Upper lobe of left lung (tissue), 6 donors: ENCODE data around the gene ATXN7. TPM values are rescaled to one million over a fixed set of nuclear protein-coding genes. Genes with fewer than 3 reads are reported as not detected.
A peak's percentile ranks its signal among the peaks of the same experiment; 100 is the strongest.

Source experiments
- ATAC-seq, 2 donors: fragments of 200-7000 bp; cut with Tn5 transposase; one replicate each; pipeline ENCODE4 v1.9.1; 2022; ENCODE audit warnings: mild to moderate bottlenecking in 2 of 2, moderate library complexity in 2 of 2; ENCODE audit not compliant: low FRiP score in 2 of 2
- DNase-seq, 2 donors: peaks; one replicate each; pipeline ENCODE4 v3.0.0-alpha.2; 2019 to 2020
- H3K27ac ChIP-seq, 4 donors: fragments of 200-600 bp; sonication (generic); one replicate each; pipeline ENCODE4 v1.5.1; 2016 to 2019
- H3K27me3 ChIP-seq, 4 donors: fragments of 200-600 bp; sonication (generic); one replicate each; pipeline ENCODE4 v1.5.1; 2017 to 2019
- H3K36me3 ChIP-seq, 4 donors: fragments of 200-600 bp; sonication (generic); one replicate each; pipeline ENCODE4 v1.5.1; 2016 to 2019
- H3K4me1 ChIP-seq, 4 donors: fragments of 200-600 bp; sonication (generic); one replicate each; pipeline ENCODE4 v1.5.1; 2018 to 2019
- H3K4me3 ChIP-seq, 4 donors: fragments of 200-600 bp; sonication (generic); one replicate each; pipeline ENCODE4 v1.5.1; 2017 to 2019; ENCODE audit warnings: mild to moderate bottlenecking in 2 of 4, moderate library complexity in 1 of 4
- H3K9me3 ChIP-seq, 4 donors: fragments of 200-600 bp; sonication (generic); one replicate each; pipeline ENCODE4 v1.5.1; 2018 to 2019
- CTCF ChIP-seq, 6 experiments: fragments of 450-650 bp in 4 of 6; fragments of 200-600 bp in 2 of 6; sonication (generic) in 2 of 6; IDR thresholded peaks; one replicate each; pipeline ENCODE4 v1.5.1; 2016 to 2019; ENCODE audit warnings: antibody characterized with exemption in 6 of 6
- EP300 ChIP-seq, 4 donors: sonication (generic); formaldehyde crosslinking; IDR thresholded peaks; one replicate each; pipeline ENCODE4 v1.5.1; 2017; ENCODE audit warnings: antibody characterized with exemption in 4 of 4, control low read depth in 2 of 4
- POLR2A ChIP-seq, 4 donors: fragments of 450-650 bp; IDR thresholded peaks; one replicate each; pipeline ENCODE4 v1.5.1; 2016 to 2017; ENCODE audit warnings: antibody characterized with exemption in 4 of 4, mild to moderate bottlenecking in 2 of 4
- POLR2AphosphoS5 ChIP-seq, 2 donors: sonication (generic); formaldehyde crosslinking; IDR thresholded peaks; one replicate each; pipeline ENCODE4 v1.5.1; 2017; ENCODE audit warnings: antibody characterized with exemption in 2 of 2
- WGBS, 2 donors: methylation state at CpG; one replicate each; pipeline ENCODE4 v1.1.5; 2017 to 2018; 5-methylcytosine and 5-hydroxymethylcytosine counted together
- total RNA-seq, 6 donors: library from RNA; depleted of rRNA in 4 of 6; stranded (reverse); fragments of >200 nt in 4 of 6; gene quantifications; one replicate each; pipeline versions ENCODE4 v1.1.0 to v1.2.1, GENCODE V29; 2016 to 2021
- donor health status: DM: no; HTN: no; CAD: no; lungs with moderate emphysema.
- donor health status: DM: no; HTN: yes; CAD: no; lungs with severe emphysema.

The ATXN7 gene
- total RNA-seq, 6 donors from 2014 or later, result 29.5 to 83.8 (median 42.3) TPM

GRCh38 chr3:64016941-64017620 lies 153.4 kb downstream of the ATXN7 start:
- Histone ChIP-seq H3K4me3 (no peak overlapping the region), H3K27me3 (no peaks in the 10 kb centered on the region), H3K9me3 (no peaks in the 10 kb centered on the region), H3K36me3 (peaks cover 14 to 90% (median 48%) of the 10 kb centered on the region in 4 donors), H3K4me1 (peaks cover 11 to 20% (median 15%) of the 10 kb centered on the region in 4 donors), H3K27ac (no peak overlapping the region)
- WGBS, 2 donors, result 85 to 86% methylated on average over 3 of the region's 3 CpGs
- no peak for TF ChIP-seq EP300 (IDR thresholded peaks at IDR 0.05)
- TF ChIP-seq POLR2A (IDR thresholded peaks at IDR 0.05), result no peak
- TF ChIP-seq POLR2AphosphoS5 (IDR thresholded peaks at IDR 0.05), result no peak
- TF ChIP-seq CTCF (IDR thresholded peaks at IDR 0.05), result no peak
- no peak for DNase-seq
- no peak for ATAC-seq

- H3K4me1 ChIP-seq, result peaks cover 17 to 35% (median 25%) of the 10 kb centered on the region in 4 donors
- TF ChIP-seq POLR2A (IDR thresholded peaks at IDR 0.05) (no peak), POLR2AphosphoS5 (IDR thresholded peaks at IDR 0.05) (no peak), CTCF (IDR thresholded peaks at IDR 0.05) (no peak), EP300 (IDR thresholded peaks at IDR 0.05) (no peak)
- 87 to 91% methylated on average over 3 of the region's 3 CpGs for WGBS, 2 donors
- no peaks in the 10 kb centered on the region for H3K9me3 ChIP-seq
- H3K27me3 ChIP-seq, result no peaks in the 10 kb centered on the region
- no peak for ATAC-seq
- H3K27ac ChIP-seq, result no peak overlapping the region
- H3K36me3 ChIP-seq, result peaks cover 10 to 68% (median 29%) of the 10 kb centered on the region in 4 donors
- DNase-seq, result no peak
- H3K4me3 ChIP-seq, result no peak overlapping the region
Observed at GRCh38 chr3:64019271-64019670, 155.6 kb downstream of the ATXN7 start.

- Histone ChIP-seq H3K9me3 (no peaks in the 10 kb centered on the region), H3K4me1 (peaks cover 17 to 35% (median 25%) of the 10 kb centered on the region in 4 donors), H3K27me3 (no peaks in the 10 kb centered on the region), H3K36me3 (peaks cover 10 to 62% (median 23%) of the 10 kb centered on the region in 4 donors), H3K4me3 (no peak overlapping the region), H3K27ac (no peak overlapping the region)
- no peak for ATAC-seq
- DNase-seq, result no peak
- TF ChIP-seq POLR2AphosphoS5 (IDR thresholded peaks at IDR 0.05) (no peak), EP300 (IDR thresholded peaks at IDR 0.05) (no peak), CTCF (IDR thresholded peaks at IDR 0.05) (no peak), POLR2A (IDR thresholded peaks at IDR 0.05) (no peak)
- WGBS, 2 donors, result 90 to 94% methylated on average over 2 of the region's 2 CpGs
Observed at GRCh38 chr3:64019879-64020278, 156.2 kb downstream of the ATXN7 start.

- Histone ChIP-seq H3K9me3 (no peaks in the 10 kb centered on the region), H3K4me1 (peaks cover 17 to 35% (median 25%) of the 10 kb centered on the region in 4 donors), H3K36me3 (peaks cover 10 to 43% (median 19%) of the 10 kb centered on the region in 4 donors), H3K27ac (peak overlapping the region in 1 of 4 donors; percentile 89), H3K27me3 (no peaks in the 10 kb centered on the region), H3K4me3 (peak overlapping the region in 3 of 4 donors; percentile 72 to 89 (median 85))
- TF ChIP-seq EP300 (IDR thresholded peaks at IDR 0.05), result no peak
- TF ChIP-seq POLR2AphosphoS5 (IDR thresholded peaks at IDR 0.05), result no peak
- TF ChIP-seq POLR2A (IDR thresholded peaks at IDR 0.05), result no peak
- no peak for TF ChIP-seq CTCF (IDR thresholded peaks at IDR 0.05)
- 69 to 77% methylated on average over 6 of the region's 6 CpGs for WGBS, 2 donors
- ATAC-seq (no peak), DNase-seq (no peak)
Observed at GRCh38 chr3:64021922-64022321, 158.3 kb downstream of the ATXN7 start.
